Omental fat pad (tissue), 4 donors: ENCODE results near the gene DLEC1. TPM values are rescaled to one million over a fixed set of nuclear protein-coding genes. Genes with fewer than 3 reads are reported as not detected.

Experiments used
- ATAC-seq: fragments of 150-250 bp; one replicate; pipeline ENCODE4 v1.9.1; 2016; ENCODE audit warnings: mild to moderate bottlenecking, moderate library complexity; ENCODE audit not compliant: low FRiP score
- DNase-seq: peaks from one replicate; pipeline ENCODE4 v3.0.0-alpha.2; 2019; ENCODE audit warnings: low spot score
- CTCF ChIP-seq, 3 donors: fragments of 450-650 bp; IDR thresholded peaks; one replicate each; pipeline ENCODE4 v1.5.1; 2016 to 2017; ENCODE audit warnings: antibody characterized with exemption in 3 of 3, mild to moderate bottlenecking in 3 of 3, moderate library complexity in 2 of 3
- total RNA-seq, 4 donors: library from RNA; depleted of rRNA; stranded (reverse); fragments of >200 nt; gene quantifications; one replicate each; pipeline ENCODE4 v1.1.0, GENCODE V29; 2016

DLEC1 gene
- total RNA-seq, 4 donors from 2014 or later = 0.47 to 5.5 (median 1.4) TPM

GRCh38 chr3:38026856-38027255 is 12.2 kb upstream of the DLEC1 start:
- ATAC-seq = no peak
- no peak for TF ChIP-seq CTCF (IDR thresholded peaks at IDR 0.05)

GRCh38 chr3:38027466-38028465 is 11.2 kb upstream of the DLEC1 start:
- ATAC-seq (no peak), DNase-seq (no peak)
- TF ChIP-seq CTCF (IDR thresholded peaks at IDR 0.05) = no peak

More at GRCh38 chr3:38026856-38027255, 12.2 kb upstream of the DLEC1 start:
- no peak for DNase-seq

DNA sequence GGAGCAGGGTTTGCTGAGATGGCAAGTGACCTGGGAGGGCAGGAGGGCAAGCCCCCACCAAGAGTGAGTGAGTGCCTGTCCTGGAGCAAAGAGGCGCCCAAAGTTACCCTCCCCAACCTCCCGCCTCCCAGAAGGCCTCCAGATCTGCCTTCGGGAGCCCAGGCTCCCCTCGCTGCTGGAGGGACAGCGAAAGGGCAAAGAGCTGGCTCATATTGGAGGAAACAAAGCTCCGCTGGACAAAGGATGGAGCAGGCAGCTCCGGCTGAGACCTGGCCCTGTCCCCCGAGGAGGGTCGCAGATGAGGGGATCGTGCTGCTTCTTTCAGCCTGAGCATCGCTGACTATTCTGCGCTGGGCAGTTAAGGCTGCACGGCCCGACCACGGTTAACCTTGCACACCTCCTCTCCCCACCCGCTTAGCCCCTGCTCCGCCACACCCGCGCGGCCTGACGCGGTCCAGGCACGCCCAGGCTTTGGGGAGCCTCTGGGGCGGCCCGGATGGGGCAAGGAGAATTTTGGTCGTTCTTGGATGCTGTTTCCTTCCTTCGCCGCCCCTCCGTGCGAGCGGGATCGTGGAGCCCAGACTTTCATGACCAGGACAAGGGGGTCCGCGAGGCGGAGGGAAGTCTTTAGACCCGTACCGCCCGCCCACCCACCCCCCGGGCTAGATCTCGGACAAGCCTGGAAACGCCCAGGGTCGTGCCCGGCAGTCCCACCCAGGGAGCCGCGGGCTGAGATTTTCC is 10.2 kb upstream of the DLEC1 start:
- TF ChIP-seq CTCF (IDR thresholded peaks at IDR 0.05) = no peak
- no peak for ATAC-seq
- DNase-seq = no peak

DNA sequence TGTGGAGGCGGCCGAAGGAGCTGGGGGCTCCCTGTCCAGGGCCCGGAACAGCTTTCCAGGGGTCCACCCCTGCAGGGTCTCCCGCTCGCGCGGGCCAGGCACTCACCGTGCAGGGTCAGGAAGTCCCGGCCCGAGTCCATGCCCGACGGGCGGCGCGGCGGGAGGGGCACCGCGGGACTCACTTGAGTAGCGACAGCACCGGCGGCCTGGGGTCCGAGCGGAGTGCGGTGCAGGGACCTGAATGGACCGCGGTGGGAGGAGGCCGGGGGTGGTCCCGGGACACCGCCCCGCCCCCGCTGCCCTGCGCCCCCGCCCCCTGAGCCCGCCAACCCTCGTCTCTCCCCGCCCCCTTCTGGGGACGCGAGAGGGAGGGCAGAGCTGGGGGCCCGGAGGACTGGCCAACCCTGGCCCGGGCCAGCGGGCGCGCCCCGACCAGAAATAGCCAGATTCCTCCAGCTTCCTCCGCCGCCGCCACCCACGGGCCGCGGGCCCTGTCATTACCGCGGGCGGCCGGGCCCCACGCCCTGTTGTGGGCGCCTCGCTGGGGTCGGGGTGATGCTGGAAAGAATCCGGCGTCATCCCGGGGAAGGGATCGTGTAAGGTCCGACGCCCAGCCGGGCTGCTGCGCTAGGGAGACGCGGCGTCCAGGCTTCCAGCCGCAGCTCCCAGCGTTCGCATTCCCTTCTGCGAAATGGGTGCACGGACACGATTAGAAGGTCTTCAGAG is 9.4 kb upstream of the DLEC1 start, which contains the start of gene PLCD1:
TSS of gene PLCD1 (minus strand) at position 243 of the 726 bp plus-strand sequence. CDS start at position 140, 103 bp downstream.
- ATAC-seq (peak; percentile 14), DNase-seq (no peak)
- no peak for TF ChIP-seq CTCF (IDR thresholded peaks at IDR 0.05)

DNA sequence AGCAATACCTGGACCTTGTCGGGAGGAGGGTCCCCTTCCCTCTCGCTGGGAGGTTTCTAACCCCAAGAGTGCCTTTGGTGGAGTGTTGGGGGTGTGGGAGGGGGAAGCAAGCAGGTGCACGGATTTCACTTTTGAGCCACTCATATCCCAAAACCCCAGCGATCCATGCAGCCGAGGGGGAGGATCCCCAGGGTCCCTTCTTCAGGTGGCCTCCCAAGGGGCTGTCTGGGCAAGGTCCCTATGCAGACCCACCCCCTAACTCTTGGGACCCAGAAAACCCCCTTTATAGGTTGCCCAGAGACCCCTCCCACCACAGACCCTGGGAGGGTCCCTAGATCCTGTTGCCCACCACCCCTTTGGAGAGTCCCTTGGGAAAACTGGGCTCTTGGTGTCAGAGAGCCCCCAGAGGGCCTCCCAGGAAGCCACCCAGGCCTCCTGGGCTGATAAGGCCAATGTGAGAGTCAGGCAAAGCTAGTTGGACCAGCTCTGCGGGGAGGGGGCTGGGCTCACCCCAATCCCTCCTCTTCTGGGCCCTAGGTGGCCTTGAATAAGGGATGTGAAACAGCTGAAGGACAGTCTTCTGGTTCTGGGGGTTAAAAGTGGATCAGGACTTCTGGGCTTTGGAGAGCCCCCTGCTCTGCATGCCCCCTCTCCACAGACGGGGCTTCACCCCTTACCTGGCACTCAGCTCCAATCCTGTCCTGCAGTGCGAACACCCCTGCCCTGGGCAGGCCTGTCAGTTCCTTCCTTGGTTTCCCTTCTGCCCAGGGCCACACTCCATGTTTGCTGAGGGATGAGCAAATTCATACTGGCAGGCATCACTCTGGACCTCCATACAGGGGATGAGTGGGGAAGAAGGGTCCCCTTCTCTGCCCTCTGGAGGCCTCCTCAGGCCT is 8.6 kb upstream of the DLEC1 start:
- TF ChIP-seq CTCF (IDR thresholded peaks at IDR 0.05) = no peak
- no peak for DNase-seq
- ATAC-seq = no peak
